SHP77 treated with DMSO at 0.1 percent for 48 hours (cell line): ENCODE data around the gene UBE2QL1.

Experiments used
- DNase-seq: peaks from one replicate; lab custom pipeline; 2025; lab: John Stamatoyannopoulos, UW

UBE2QL1 gene

DNA sequence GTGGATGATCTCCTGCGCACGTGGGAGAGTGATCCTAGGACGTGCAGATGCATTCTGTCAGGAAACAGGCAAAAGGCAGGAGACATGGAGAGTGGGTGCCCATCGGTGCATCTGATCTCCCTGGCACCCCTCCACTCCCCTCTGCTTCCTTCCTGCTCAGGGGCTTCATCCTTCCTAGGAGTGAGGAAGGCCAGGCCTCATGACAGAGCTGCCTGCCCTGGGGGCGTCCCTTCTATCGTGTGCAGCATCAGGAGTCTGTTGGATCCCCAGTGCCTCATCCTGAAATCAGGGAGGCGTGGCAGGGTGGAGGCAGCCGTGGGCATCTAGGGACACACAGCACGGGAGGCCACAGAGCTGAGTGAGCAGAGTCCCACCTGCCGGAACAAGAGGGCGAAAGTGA lies 30.1 kb downstream of the UBE2QL1 start:
- no peak for DNase-seq

- DNase-seq, result no peak
Observed at GRCh38 chr5:6480133-6481051, 31.7 kb downstream of the UBE2QL1 start.

DNA sequence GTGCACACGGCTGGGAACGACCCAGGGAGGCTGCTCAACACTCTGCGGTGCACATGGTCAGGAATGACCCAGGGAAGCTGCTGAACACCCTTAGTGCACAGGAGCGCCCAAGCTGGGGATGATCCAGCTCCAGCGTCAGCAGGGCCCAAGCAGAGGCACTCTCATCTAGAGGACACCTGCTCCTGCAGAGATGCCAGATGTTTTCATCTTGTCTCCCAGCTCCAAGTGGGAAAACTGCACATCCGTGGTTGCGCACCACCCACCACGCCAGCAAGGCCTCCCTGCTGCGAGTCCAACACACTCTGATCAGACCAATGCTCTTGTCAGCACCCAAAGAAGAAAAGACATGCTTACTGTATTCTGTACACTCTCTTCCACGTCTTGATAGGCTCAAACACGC lies 34.1 kb downstream of the UBE2QL1 start:
- DNase-seq, result peak; percentile 16

DNA sequence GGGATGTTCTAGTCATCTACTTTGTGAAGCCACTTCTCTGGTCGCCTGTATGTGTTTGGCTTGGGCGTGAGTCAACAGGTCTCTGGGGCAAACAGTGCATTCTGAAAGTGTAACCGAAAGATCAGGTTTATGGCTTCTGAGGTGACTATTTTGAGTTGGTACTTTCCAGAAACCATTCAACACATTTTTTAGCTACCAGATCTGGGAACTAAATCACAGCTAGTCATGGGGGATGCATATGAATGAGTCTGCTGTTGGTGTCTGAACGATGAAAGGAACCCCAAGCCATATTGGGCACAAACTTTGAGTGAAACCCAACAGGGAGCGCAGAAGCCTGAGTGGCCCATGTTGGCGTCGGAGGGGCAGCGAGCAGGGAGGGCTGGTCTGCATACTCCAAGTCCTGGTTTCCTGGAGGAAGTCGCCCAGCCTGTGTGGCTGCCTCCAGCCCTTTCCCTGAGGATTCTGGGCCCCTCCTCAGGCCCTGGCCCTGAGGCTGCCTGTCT lies 35.3 kb downstream of the UBE2QL1 start:
- DNase-seq, result no peak

DNA sequence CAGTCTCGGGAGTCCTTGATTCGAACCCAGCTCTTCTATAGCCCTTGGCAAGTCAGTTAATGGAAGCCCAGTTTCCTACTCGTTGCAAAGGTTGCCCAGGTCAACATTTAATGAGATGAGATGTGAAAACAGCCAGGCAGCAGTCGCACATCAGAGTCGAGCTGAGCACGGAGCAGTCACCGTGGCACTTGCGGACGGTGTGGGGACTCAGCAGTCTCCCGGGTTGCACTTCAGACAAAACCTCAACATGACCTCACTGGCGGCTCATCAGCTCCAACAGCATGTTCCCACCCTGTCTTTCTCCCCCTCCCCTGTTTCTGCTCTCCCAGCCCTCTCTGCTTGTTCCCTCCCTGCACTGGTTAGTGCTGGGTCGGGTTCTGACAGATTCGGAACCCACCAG lies 35.8 kb downstream of the UBE2QL1 start:
- DNase-seq, result no peak

GRCh38 chr5:6484899-6485298 lies 36.2 kb downstream of the UBE2QL1 start:
- no peak for DNase-seq

- DNase-seq, result no peak
Observed at GRCh38 chr5:6485441-6485840, 36.8 kb downstream of the UBE2QL1 start.

DNA sequence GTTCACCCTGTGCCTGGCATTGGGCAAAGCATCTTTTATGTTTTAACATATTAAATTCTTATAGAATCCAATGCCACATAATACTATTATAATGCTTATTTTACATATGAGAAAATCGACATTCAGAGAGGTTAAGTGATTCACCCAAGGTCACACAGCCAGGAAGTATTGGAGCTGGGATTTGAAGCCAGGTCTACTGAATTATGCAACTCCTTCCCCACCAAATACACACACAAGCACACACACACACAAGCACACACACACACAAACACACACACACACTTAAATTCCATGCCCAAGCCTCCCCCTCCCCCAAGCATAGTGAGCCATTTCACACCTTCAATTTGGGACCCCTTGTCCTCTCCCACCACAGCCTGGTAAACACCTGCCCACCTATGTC lies 37.4 kb downstream of the UBE2QL1 start:
- DNase-seq, result no peak

GRCh38 chr5:6487081-6487480 lies 38.4 kb downstream of the UBE2QL1 start:
- DNase-seq, result no peak

GRCh38 chr5:6488021-6488420 lies 39.4 kb downstream of the UBE2QL1 start:
- DNase-seq, result no peak

DNA sequence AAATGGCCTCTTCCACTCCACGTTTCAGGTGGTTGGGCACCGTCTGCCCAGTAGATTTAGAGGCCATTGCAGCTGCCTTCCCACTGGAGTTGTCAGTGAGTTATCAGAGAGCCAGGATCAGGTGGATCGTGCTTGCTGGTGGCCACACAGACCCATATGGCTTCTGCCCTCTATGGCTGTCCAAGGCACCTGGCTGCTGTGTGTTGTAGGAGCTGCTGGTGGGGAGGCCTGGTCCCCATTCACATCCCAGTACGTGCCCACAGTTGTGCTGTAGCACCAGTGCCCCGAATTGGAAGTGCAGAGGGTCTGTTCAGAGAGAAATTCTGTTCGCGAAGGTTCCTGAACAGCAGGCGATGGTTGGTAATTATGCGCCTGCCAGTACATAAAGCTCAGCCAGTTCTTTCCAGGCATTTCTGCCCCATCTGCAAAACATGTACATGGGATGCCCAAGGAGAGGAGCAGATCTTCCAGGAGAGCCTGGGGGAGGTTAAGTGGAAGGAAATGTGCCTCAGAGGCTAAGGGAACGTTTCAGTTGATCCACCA lies 41.1 kb downstream of the UBE2QL1 start:
- DNase-seq, result no peak

DNA sequence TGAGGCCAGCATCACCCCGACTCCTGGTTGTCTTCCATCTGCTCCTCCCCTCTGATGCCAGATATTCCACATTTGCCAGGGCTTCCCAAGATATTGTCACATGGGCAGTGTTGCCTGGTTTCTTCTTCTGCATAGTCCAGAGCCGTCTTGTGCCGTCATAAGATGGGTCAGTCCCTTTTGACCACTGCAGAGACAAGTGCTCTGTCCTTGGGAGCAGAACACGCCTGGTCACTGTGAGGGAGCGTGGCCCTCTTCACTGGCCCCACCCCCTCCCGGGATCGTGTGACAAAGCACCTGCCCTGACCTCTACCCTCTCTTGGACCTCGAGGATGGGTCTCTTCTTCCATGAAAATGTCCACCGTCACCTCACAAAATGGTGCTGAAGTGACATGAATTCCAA lies 41.6 kb downstream of the UBE2QL1 start:
- no peak for DNase-seq

DNA sequence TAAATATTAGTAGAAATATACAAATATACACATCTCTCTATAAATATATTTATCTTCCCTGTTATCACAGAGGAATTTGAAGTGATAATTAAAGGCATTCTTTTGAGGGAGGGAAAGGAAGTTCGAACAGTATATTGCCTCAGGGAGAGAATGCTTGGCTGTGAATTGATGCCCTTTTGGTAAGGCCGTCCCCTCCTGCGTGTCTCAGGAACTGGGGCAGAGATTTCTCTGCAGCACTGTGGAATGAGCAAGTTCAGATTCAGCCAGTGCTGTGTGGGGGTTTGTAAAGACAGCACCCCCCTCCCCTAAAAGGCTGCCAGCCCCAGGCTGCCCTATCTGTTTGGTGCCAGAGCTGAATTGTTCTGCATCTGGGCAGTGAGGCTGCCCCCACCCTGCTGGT lies 42.0 kb downstream of the UBE2QL1 start:
- no peak for DNase-seq

DNA sequence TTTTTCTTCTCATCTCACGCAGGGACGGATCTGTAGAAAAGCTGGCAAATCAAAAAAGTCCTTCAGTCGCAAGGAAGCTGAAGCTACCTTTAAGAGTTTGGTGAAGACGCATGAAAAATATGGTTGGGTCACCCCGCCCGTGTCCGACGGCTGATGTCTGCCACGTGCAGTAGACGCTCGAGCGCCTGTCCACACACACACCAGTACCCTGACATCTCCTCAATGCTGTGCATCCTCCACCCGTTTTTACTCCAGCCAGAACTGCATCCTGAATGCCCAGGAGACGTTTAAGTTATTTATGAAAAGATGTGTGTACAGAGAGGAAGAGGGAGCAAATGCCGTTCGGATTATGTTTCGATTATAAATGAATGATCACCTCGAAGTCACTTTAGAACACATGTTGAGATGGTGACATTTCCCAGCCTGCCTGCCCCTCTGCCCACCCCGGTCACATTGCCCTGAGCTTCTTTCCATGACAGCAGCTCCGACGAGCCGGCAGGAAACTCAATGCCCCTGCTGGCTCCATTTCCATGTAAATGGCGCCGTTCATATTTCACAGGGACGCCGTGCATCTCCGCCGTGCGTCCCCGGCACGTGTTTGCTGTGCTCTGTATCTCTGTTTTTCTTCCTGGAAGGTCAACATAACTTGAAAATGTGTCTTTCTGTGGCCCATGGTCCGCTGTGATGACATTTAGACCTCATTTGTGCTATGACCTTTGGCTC lies 42.7 kb downstream of the UBE2QL1 start:
- DNase-seq, result no peak

DNA sequence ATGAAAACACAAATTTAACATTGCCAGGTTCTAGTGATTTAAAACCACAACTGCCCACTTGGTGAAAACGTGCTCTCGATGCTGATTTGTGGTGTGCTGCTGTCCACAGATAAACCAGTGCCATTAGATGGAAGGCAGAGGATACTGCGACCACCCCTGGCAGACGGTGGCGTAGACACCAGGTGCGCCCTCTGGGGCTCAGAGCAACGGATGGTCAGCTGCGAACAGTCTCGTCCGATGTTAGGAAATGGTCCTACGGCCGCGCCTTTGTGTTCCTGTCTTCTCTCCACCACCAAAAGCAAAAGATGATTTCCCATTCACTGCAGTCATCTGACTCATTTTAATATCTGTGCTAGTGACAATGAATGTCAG lies 43.2 kb downstream of the UBE2QL1 start:
- no peak for DNase-seq

GRCh38 chr5:6492934-6493333 lies 44.3 kb downstream of the UBE2QL1 start:
- no peak for DNase-seq

DNA sequence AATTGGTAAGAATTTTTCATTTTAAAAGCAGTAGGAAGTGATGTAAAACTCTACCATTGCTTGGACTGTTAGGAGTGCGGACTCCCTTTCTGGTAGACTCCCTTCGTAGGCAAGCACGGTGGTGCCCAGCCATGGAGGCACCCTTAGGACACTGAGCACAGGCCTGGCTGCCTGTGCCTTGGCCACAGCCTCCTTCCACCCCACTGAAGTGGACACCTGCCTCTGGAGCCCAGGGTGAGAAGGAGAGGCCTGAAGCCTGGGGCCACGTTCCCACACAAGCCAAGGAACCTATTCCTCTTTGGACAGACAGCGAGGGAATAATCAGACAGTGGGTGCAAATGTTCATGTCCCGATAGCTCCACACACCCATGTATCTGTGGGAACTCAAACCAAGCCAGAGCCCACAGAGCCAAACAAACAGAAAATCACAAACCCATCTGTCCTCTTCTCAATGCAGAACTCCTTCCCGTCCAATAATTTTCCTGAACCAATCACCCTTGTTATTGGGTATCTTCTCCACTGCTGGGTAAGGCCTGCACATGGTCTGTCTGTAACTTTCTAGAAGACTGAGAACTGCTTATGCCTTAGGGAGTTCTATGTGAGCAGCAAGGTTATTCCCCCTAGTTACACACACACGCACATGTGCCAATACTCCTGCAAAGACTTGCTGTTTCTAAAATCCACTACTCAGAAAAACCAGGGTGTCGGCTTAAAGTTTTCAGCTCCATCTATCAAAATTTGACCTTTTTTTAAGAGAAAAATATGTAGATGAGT lies 45.2 kb downstream of the UBE2QL1 start:
- DNase-seq, result no peak

DNA sequence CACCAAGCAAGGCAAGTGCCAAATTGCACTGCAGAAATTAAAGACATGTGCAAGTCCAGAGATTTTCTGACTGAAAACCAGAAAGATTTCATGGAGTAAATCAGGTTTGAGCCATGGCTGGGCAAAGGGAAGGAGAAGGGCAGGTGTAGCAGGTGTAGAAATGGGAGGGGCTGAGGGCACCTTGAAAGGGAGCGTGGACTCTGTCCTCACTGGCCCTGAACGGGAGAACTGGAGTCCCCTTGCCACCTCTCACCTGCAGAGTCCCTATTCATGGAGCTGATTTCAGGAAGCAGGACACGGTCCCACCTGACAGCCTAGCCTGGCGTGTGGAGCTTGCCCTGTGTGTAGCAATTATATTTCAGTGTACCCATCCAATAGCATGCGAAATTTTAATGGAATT lies 46.3 kb downstream of the UBE2QL1 start:
- DNase-seq, result no peak

GRCh38 chr5:6495433-6496206 lies 47.0 kb downstream of the UBE2QL1 start:
- DNase-seq, result peak; percentile 20

DNA sequence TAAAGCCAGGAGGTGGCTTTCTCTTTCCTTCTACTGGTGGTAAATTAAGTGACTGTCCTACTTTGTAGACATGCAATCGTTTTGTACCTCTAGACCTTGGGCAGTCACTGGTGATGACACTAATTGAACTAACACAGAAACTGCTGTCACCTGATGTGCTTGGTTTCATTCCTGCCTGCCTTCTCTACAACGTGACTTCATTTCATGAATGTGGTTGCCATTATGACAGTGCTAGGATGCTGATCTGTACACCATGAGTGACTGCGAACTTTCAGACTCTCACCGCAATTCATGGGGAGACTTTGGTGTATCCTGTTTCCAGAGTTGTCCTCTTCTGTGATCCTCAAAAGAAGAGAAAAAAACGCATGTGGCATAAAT lies 47.5 kb downstream of the UBE2QL1 start:
- no peak for DNase-seq

DNA sequence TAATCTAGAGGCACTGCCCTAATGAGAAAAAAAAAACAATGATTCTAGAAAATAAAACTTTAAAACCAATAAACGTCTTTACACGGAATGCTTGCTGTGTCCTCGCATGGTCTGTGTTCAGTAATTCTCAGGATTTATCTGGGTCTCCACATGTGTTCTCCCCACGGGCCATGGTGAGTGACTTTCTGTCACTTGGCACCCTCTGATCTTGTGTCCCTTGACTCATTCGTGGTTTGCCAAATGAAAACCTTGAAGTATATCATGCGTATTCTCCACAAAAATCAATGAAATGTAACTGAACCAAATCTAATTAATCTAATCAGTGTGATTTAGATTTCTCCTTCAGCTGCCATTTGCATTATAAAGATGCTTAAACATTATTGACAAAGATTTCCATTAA lies 48.0 kb downstream of the UBE2QL1 start:
- no peak for DNase-seq
